HG02885 (cell line): ENCODE data around the gene FAIM.
"Not testable (repeated sequence)": the region's sequence is repeated elsewhere in the genome, so short reads cannot be mapped to it uniquely, and the experiment has no call there.

Source experiments
- ATAC-seq: cut with Tn5 transposase; IDR thresholded peaks from one replicate; pipeline ENCODE4 v1.9.1; 2021; ENCODE audit warnings: mild to moderate bottlenecking; ENCODE audit not compliant: unreplicated experiment, poor library complexity

Gene FAIM

GRCh38 chr3:138600100-138600745 is 8.3 kb upstream of the FAIM start:
- no peak for ATAC-seq

GRCh38 chr3:138601661-138602060 is 6.9 kb upstream of the FAIM start:
- not testable (repeated sequence) for ATAC-seq

GRCh38 chr3:138604106-138604595 is 4.4 kb upstream of the FAIM start:
- not testable (repeated sequence) for ATAC-seq

- no peak for ATAC-seq
These were observed 1.3 kb downstream of the FAIM start for GRCh38 chr3:138609898-138610266.

GRCh38 chr3:138615462-138615861 is 6.9 kb downstream of the FAIM start:
- no peak for ATAC-seq

- no peak for ATAC-seq
These were observed 11.9 kb downstream of the FAIM start for GRCh38 chr3:138620431-138620830.

GRCh38 chr3:138624518-138624917 is 15.9 kb downstream of the FAIM start:
- no peak for ATAC-seq

GRCh38 chr3:138625707-138626365 is 17.3 kb downstream of the FAIM start:
- no peak for ATAC-seq

- ATAC-seq: no peak
These were observed 21.0 kb downstream of the FAIM start for GRCh38 chr3:138629526-138629925.

- ATAC-seq: no peak
These were observed 30.1 kb downstream of the FAIM start for GRCh38 chr3:138638641-138639040.

GRCh38 chr3:138640537-138640936 is 32.0 kb downstream of the FAIM start:
- ATAC-seq: no peak

GRCh38 chr3:138642226-138642926 is 33.8 kb downstream of the FAIM start:
- no peak for ATAC-seq

GRCh38 chr3:138642927-138643253 is 34.3 kb downstream of the FAIM start:
- ATAC-seq: no peak

GRCh38 chr3:138646008-138646407 is 37.4 kb downstream of the FAIM start:
- no peak for ATAC-seq

- ATAC-seq: no peak
These were observed 37.9 kb downstream of the FAIM start for GRCh38 chr3:138646513-138646912.

- no peak for ATAC-seq
These were observed 40.6 kb downstream of the FAIM start for GRCh38 chr3:138649134-138649533.

GRCh38 chr3:138653567-138653966 is 45.0 kb downstream of the FAIM start:
- ATAC-seq: no peak

- ATAC-seq: no peak
These were observed 48.9 kb downstream of the FAIM start for GRCh38 chr3:138657508-138657907.

- no peak for ATAC-seq
These were observed 59.5 kb downstream of the FAIM start for GRCh38 chr3:138668107-138668506.

GRCh38 chr3:138670407-138670806 is 61.8 kb downstream of the FAIM start:
- ATAC-seq: no peak

GRCh38 chr3:138673641-138674530 is 65.3 kb downstream of the FAIM start:
- ATAC-seq: no peak
